Karpas-422 (cell line): ENCODE results near the gene CEACAM1. TPM values are rescaled to one million over a fixed set of nuclear protein-coding genes. Genes with fewer than 3 reads are reported as not detected.

Source experiments
- DNase-seq: peaks from one replicate; pipeline ENCODE4 v3.0.0-alpha.2; 2015
- H2AFZ ChIP-seq: fragments of 200-600 bp; sonication (generic); 2 replicates; pipeline ENCODE4 v1.6.1; 2014; ENCODE audit warnings: antibody characterized with exemption, low read length, mixed read lengths
- H3K27ac ChIP-seq: fragments of 200-600 bp; sonication (generic); 2 replicates; pipeline ENCODE4 v1.5.1; 2014; ENCODE audit warnings: mild to moderate bottlenecking, low read length, moderate library complexity
- H3K27me3 ChIP-seq: fragments of 200-600 bp; sonication (generic); 2 replicates; pipeline ENCODE4 v1.6.1; 2014; ENCODE audit warnings: low read length, mixed read lengths
- H3K36me3 ChIP-seq: fragments of 200-600 bp; sonication (generic); 2 replicates; pipeline ENCODE4 v1.6.1; 2014; ENCODE audit warnings: low read length, mixed read lengths; ENCODE audit not compliant: insufficient read depth
- H3K4me1 ChIP-seq: fragments of 200-600 bp; sonication (generic); 2 replicates; pipeline ENCODE4 v1.6.1; 2014; ENCODE audit warnings: mild to moderate bottlenecking, low read length, mixed read lengths
- H3K4me2 ChIP-seq: fragments of 200-600 bp; sonication (generic); 2 replicates; pipeline ENCODE4 v1.6.1; 2014; ENCODE audit warnings: low read length, low read depth, mild to moderate bottlenecking; ENCODE audit not compliant: poor library complexity, severe bottlenecking
- H3K4me3 ChIP-seq: fragments of 200-600 bp; sonication (generic); 2 replicates; pipeline ENCODE4 v1.5.1; 2014; ENCODE audit warnings: mild to moderate bottlenecking, antibody characterized with exemption, low read length, mixed read lengths
- H3K79me2 ChIP-seq: fragments of 200-600 bp; sonication (generic); 2 replicates; pipeline ENCODE4 v1.6.1; 2014; ENCODE audit warnings: mild to moderate bottlenecking, low read length, mixed read lengths
- H3K9ac ChIP-seq: fragments of 200-600 bp; sonication (generic); 2 replicates; pipeline ENCODE4 v1.6.0; 2014; ENCODE audit warnings: low read length
- H3K9me2 ChIP-seq: fragments of 200-600 bp; sonication (generic), shearing (Covaris generic); replicated peaks from 2 replicates; pipeline ENCODE4 v1.6.0; 2014; ENCODE audit warnings: mild to moderate bottlenecking, low read length, moderate library complexity; ENCODE audit not compliant: insufficient read depth
- H3K9me3 ChIP-seq: fragments of 300-700, 200-600 bp; sonication (generic); 2 replicates; pipeline ENCODE4 v1.6.1; 2014; ENCODE audit warnings: low read length, mixed read lengths
- H4K20me1 ChIP-seq: fragments of 200-600 bp; sonication (generic); 2 replicates; pipeline ENCODE4 v1.6.1; 2014; ENCODE audit warnings: mild to moderate bottlenecking, antibody characterized with exemption, low read length, low read depth; ENCODE audit not compliant: insufficient read depth
- total RNA-seq: library from RNA; depleted of rRNA; stranded (reverse); fragments of >200 nt; shearing (Covaris generic); gene quantifications from 2 replicates; pipeline ENCODE4 v1.2.3, GENCODE V29; 2014; ENCODE audit warnings: low replicate concordance; rRNA removed

Gene CEACAM1
- total RNA-seq = 0.56 and 3.5 TPM in 2 replicates

- no peaks in the 10 kb centered on the region for H4K20me1 ChIP-seq
- no peaks in the 10 kb centered on the region for H3K27me3 ChIP-seq
- H3K9ac ChIP-seq = no peak within 1 kb of the TSS
- no peak for DNase-seq
- no peak within 1 kb of the TSS for H2AFZ ChIP-seq
- no peaks in the 10 kb centered on the region for H3K79me2 ChIP-seq
- H3K4me3 ChIP-seq = no peak within 1 kb of the TSS
- H3K4me1 ChIP-seq = no peaks in the 10 kb centered on the region
- no peaks in the 10 kb centered on the region for H3K36me3 ChIP-seq
- H3K9me3 ChIP-seq = no peaks in the 10 kb centered on the region
- H3K4me2 ChIP-seq = no peak within 1 kb of the TSS
- no peaks in the 10 kb centered on the region for H3K9me2 ChIP-seq
- no peak within 1 kb of the TSS for H3K27ac ChIP-seq
These were observed at the start of gene CEACAM1 for GRCh38 chr19:42528354-42529247. TSS of gene CEACAM1 (minus strand) at chr19:42528481. CDS start at chr19:42528374, 107 bp downstream.

GRCh38 chr19:42577016-42577415 lies 48.7 kb upstream of the CEACAM1 start:
- Histone ChIP-seq H3K36me3 (no peaks in the 10 kb centered on the region), H3K27me3 (no peaks in the 10 kb centered on the region), H3K9me3 (no peaks in the 10 kb centered on the region), H3K9me2 (no peaks in the 10 kb centered on the region), H3K79me2 (no peaks in the 10 kb centered on the region), H2AFZ (no peak overlapping the region), H3K4me1 (no peaks in the 10 kb centered on the region), H4K20me1 (no peaks in the 10 kb centered on the region), H3K4me3 (no peak overlapping the region), H3K9ac (no peak overlapping the region), H3K4me2 (no peak overlapping the region), H3K27ac (no peak overlapping the region)
- no peak for DNase-seq

- H4K20me1 ChIP-seq = no peaks in the 10 kb centered on the region
- no peak overlapping the region for H3K4me3 ChIP-seq
- H3K9me2 ChIP-seq = no peaks in the 10 kb centered on the region
- H3K9ac ChIP-seq = no peak overlapping the region
- no peaks in the 10 kb centered on the region for H3K9me3 ChIP-seq
- H3K79me2 ChIP-seq = no peaks in the 10 kb centered on the region
- H3K4me2 ChIP-seq = no peak overlapping the region
- DNase-seq = no peak
- H3K27me3 ChIP-seq = no peaks in the 10 kb centered on the region
- no peak overlapping the region for H3K27ac ChIP-seq
- H3K4me1 ChIP-seq = no peaks in the 10 kb centered on the region
- H3K36me3 ChIP-seq = no peaks in the 10 kb centered on the region
- no peak overlapping the region for H2AFZ ChIP-seq
These were observed 48.0 kb upstream of the CEACAM1 start for GRCh38 chr19:42576241-42576640.

GRCh38 chr19:42573642-42574041 lies 45.4 kb upstream of the CEACAM1 start:
- H3K36me3 ChIP-seq = no peaks in the 10 kb centered on the region
- H4K20me1 ChIP-seq = no peaks in the 10 kb centered on the region
- H3K9ac ChIP-seq = no peak overlapping the region
- DNase-seq = no peak
- no peaks in the 10 kb centered on the region for H3K27me3 ChIP-seq
- no peak overlapping the region for H2AFZ ChIP-seq
- H3K4me1 ChIP-seq = no peaks in the 10 kb centered on the region
- no peak overlapping the region for H3K27ac ChIP-seq
- no peaks in the 10 kb centered on the region for H3K9me3 ChIP-seq
- H3K79me2 ChIP-seq = no peaks in the 10 kb centered on the region
- H3K4me2 ChIP-seq = no peak overlapping the region
- H3K4me3 ChIP-seq = no peak overlapping the region
- no peaks in the 10 kb centered on the region for H3K9me2 ChIP-seq

- H3K27ac ChIP-seq = no peak overlapping the region
- H3K36me3 ChIP-seq = no peaks in the 10 kb centered on the region
- no peaks in the 10 kb centered on the region for H4K20me1 ChIP-seq
These were observed 42.8 kb upstream of the CEACAM1 start for GRCh38 chr19:42571116-42571515.

GRCh38 chr19:42569193-42569592 lies 40.9 kb upstream of the CEACAM1 start:
- H3K4me1 ChIP-seq = no peaks in the 10 kb centered on the region
- H3K9me2 ChIP-seq = no peaks in the 10 kb centered on the region
- H3K36me3 ChIP-seq = no peaks in the 10 kb centered on the region
- no peak overlapping the region for H3K27ac ChIP-seq
- H3K9ac ChIP-seq = no peak overlapping the region
- H3K9me3 ChIP-seq = no peaks in the 10 kb centered on the region
- no peak overlapping the region for H2AFZ ChIP-seq
- no peaks in the 10 kb centered on the region for H3K27me3 ChIP-seq
- H4K20me1 ChIP-seq = no peaks in the 10 kb centered on the region
- H3K4me2 ChIP-seq = no peak overlapping the region
- H3K79me2 ChIP-seq = no peaks in the 10 kb centered on the region
- no peak overlapping the region for H3K4me3 ChIP-seq
- DNase-seq = no peak

More at GRCh38 chr19:42571116-42571515, 42.8 kb upstream of the CEACAM1 start:
- Histone ChIP-seq H3K4me1 (no peaks in the 10 kb centered on the region), H3K9me3 (no peaks in the 10 kb centered on the region), H2AFZ (no peak overlapping the region), H3K79me2 (no peaks in the 10 kb centered on the region), H3K9me2 (no peaks in the 10 kb centered on the region), H3K4me2 (no peak overlapping the region), H3K27me3 (no peaks in the 10 kb centered on the region), H3K4me3 (no peak overlapping the region), H3K9ac (no peak overlapping the region)
- DNase-seq = no peak

- Histone ChIP-seq H3K4me2 (no peak overlapping the region), H3K9ac (no peak overlapping the region), H2AFZ (no peak overlapping the region), H3K27me3 (no peaks in the 10 kb centered on the region), H3K4me3 (no peak overlapping the region), H3K9me3 (no peaks in the 10 kb centered on the region), H4K20me1 (no peaks in the 10 kb centered on the region), H3K79me2 (no peaks in the 10 kb centered on the region), H3K36me3 (no peaks in the 10 kb centered on the region), H3K9me2 (no peaks in the 10 kb centered on the region), H3K27ac (no peak overlapping the region), H3K4me1 (no peaks in the 10 kb centered on the region)
- no peak for DNase-seq
These were observed 39.7 kb upstream of the CEACAM1 start for GRCh38 chr19:42568006-42568405.

- no peak overlapping the region for H2AFZ ChIP-seq
- H3K9me2 ChIP-seq = no peaks in the 10 kb centered on the region
- no peaks in the 10 kb centered on the region for H3K9me3 ChIP-seq
- H3K27ac ChIP-seq = no peak overlapping the region
- H4K20me1 ChIP-seq = no peaks in the 10 kb centered on the region
- H3K9ac ChIP-seq = no peak overlapping the region
- no peak overlapping the region for H3K4me2 ChIP-seq
- no peak for DNase-seq
- no peaks in the 10 kb centered on the region for H3K36me3 ChIP-seq
- H3K27me3 ChIP-seq = no peaks in the 10 kb centered on the region
- H3K4me3 ChIP-seq = no peak overlapping the region
- H3K4me1 ChIP-seq = no peaks in the 10 kb centered on the region
- H3K79me2 ChIP-seq = no peaks in the 10 kb centered on the region
These were observed 39.3 kb upstream of the CEACAM1 start for GRCh38 chr19:42567567-42567966.
